DND-41 (cell line): ENCODE measurements around the gene MAPRE3.
"Not testable (repeated sequence)": the region's sequence is repeated elsewhere in the genome, so short reads cannot be mapped to it uniquely, and the experiment has no call there.

ENCODE experiments used
- ATAC-seq: fragments of 200-7000 bp; cut with Tn5 transposase; 3 replicates; pipeline ENCODE4 v1.9.1; 2021; ENCODE audit warnings: low read depth; ENCODE audit not compliant: insufficient read depth
- DNase-seq: peaks from one replicate; pipeline ENCODE4 v3.0.0-alpha.2; 2020
- H2AFZ ChIP-seq: 2 replicates; pipeline ENCODE4 v1.6.0; 2012; ENCODE audit warnings: low read depth, low read length
- H3K27ac ChIP-seq: 2 replicates; pipeline ENCODE4 v1.5.1; 2012; ENCODE audit warnings: low read length, inconsistent platforms
- H3K27me3 ChIP-seq: fragments of 200-600 bp; sonication (generic); 2 replicates; pipeline ENCODE4 v1.6.0; 2012; ENCODE audit warnings: low read length, mild to moderate bottlenecking, inconsistent platforms; ENCODE audit not compliant: insufficient read depth, poor library complexity
- H3K36me3 ChIP-seq: 2 replicates; pipeline ENCODE4 v1.5.1; 2012; ENCODE audit warnings: low read length, inconsistent platforms; ENCODE audit not compliant: insufficient read depth
- H3K4me1 ChIP-seq: 2 replicates; pipeline ENCODE4 v1.5.1; 2012; ENCODE audit warnings: mild to moderate bottlenecking, low read length; ENCODE audit not compliant: insufficient read depth
- H3K4me2 ChIP-seq: 2 replicates; pipeline ENCODE4 v1.6.0; 2012; ENCODE audit warnings: mild to moderate bottlenecking, moderate library complexity, low read length, inconsistent platforms; ENCODE audit not compliant: insufficient read depth
- H3K4me3 ChIP-seq, 2 experiments: fragments of 200-600 bp in 1 of 2; shearing (Covaris generic) in 1 of 2; 2 replicates each; pipeline ENCODE4 v1.5.1; 2012 to 2016; ENCODE audit warnings: inconsistent platforms in 2 of 2, low read length in 2 of 2, mild to moderate bottlenecking in 2 of 2, low read depth in 1 of 2, moderate library complexity in 1 of 2
- H3K79me2 ChIP-seq: 2 replicates; pipeline ENCODE4 v1.6.0; 2012; ENCODE audit warnings: low read length, inconsistent platforms; ENCODE audit not compliant: insufficient read depth
- H3K9ac ChIP-seq: 2 replicates; pipeline ENCODE4 v1.6.0; 2012; ENCODE audit warnings: low read depth, mild to moderate bottlenecking, inconsistent platforms, low read length, moderate library complexity
- H3K9me3 ChIP-seq: 2 replicates; pipeline ENCODE4 v1.5.1; 2012; ENCODE audit warnings: low read length, moderate library complexity, mild to moderate bottlenecking, inconsistent platforms; ENCODE audit not compliant: insufficient read depth, severe bottlenecking
- H4K20me1 ChIP-seq: 2 replicates; pipeline ENCODE4 v1.6.0; 2012; ENCODE audit warnings: low read length; ENCODE audit not compliant: insufficient read depth
- CTCF ChIP-seq: IDR thresholded peaks from 2 replicates; pipeline ENCODE4 v1.5.1; 2012; ENCODE audit warnings: borderline replicate concordance, low read length, moderate library complexity, mild to moderate bottlenecking; ENCODE audit not compliant: poor library complexity, severe bottlenecking; ENCODE audit errors: extremely low read depth
- EZH2 ChIP-seq: IDR thresholded peaks from 3 replicates; pipeline ENCODE4 v1.6.1; 2012; ENCODE audit warnings: borderline replicate concordance, low read depth, mild to moderate bottlenecking, moderate library complexity, low read length, inconsistent platforms; ENCODE audit not compliant: severe bottlenecking

Gene MAPRE3

GRCh38 chr2:26970244-26970927, at the start of gene MAPRE3:
MAPRE3 (plus strand) TSS chr2:26970637; CDS start chr2:27022219, 51,582 bp downstream.
- no peaks in the 10 kb centered on the region; the same call in 1 of the 2 replicates for H4K20me1 ChIP-seq
- peak within 1 kb of the TSS; percentile 72 for H3K4me2 ChIP-seq
- no peak within 1 kb of the TSS for H3K9ac ChIP-seq
- peaks cover 9% of the 10 kb centered on the region for H3K4me1 ChIP-seq
- no peaks in the 10 kb centered on the region for H3K79me2 ChIP-seq
- ATAC-seq (peak; percentile 85), DNase-seq (peak; percentile 68)
- H3K36me3 ChIP-seq: no peaks in the 10 kb centered on the region
- TF ChIP-seq CTCF: no peak
- TF ChIP-seq EZH2: peak; percentile 85
- H3K9me3 ChIP-seq: no peaks in the 10 kb centered on the region
- peak within 1 kb of the TSS in 1 of 2 experiments; percentile 53; a peak in 2 of 4 replicates for H3K4me3 ChIP-seq
- H3K27me3 ChIP-seq: peaks cover 47% of the 10 kb centered on the region
- no peak within 1 kb of the TSS for H3K27ac ChIP-seq
- peak within 1 kb of the TSS; percentile 19; the same call in 1 of the 2 replicates for H2AFZ ChIP-seq

GRCh38 chr2:26921323-26921722, 49.1 kb upstream of the MAPRE3 start:
- no peak for DNase-seq
- no peak overlapping the region for H3K4me2 ChIP-seq
- no peak for ATAC-seq
- no peaks in the 10 kb centered on the region for H3K36me3 ChIP-seq
- no peaks in the 10 kb centered on the region for H4K20me1 ChIP-seq
- no peaks in the 10 kb centered on the region for H3K9me3 ChIP-seq
- H3K27me3 ChIP-seq: peaks cover 33% of the 10 kb centered on the region
- no peaks in the 10 kb centered on the region for H3K79me2 ChIP-seq
- no peak overlapping the region for H3K27ac ChIP-seq
- H3K4me3 ChIP-seq: no peak overlapping the region
- no peak overlapping the region for H2AFZ ChIP-seq
- TF ChIP-seq CTCF (no peak), EZH2 (no peak)
- no peak overlapping the region for H3K9ac ChIP-seq
- H3K4me1 ChIP-seq: no peaks in the 10 kb centered on the region

GRCh38 chr2:26922405-26923188, 47.8 kb upstream of the MAPRE3 start:
- no peak overlapping the region for H2AFZ ChIP-seq
- no peaks in the 10 kb centered on the region for H3K36me3 ChIP-seq
- H3K4me1 ChIP-seq: no peaks in the 10 kb centered on the region
- H3K79me2 ChIP-seq: no peaks in the 10 kb centered on the region
- ATAC-seq (peak; percentile 97), DNase-seq (peak; percentile 52)
- H3K4me2 ChIP-seq: no peak overlapping the region
- no peaks in the 10 kb centered on the region; the same call in 1 of the 2 replicates for H4K20me1 ChIP-seq
- H3K4me3 ChIP-seq: no peak overlapping the region
- H3K27me3 ChIP-seq: peaks cover 41% of the 10 kb centered on the region
- no peaks in the 10 kb centered on the region for H3K9me3 ChIP-seq
- TF ChIP-seq CTCF: peak; percentile 68
- TF ChIP-seq EZH2: no peak
- H3K9ac ChIP-seq: no peak overlapping the region
- H3K27ac ChIP-seq: no peak overlapping the region

- not testable (repeated sequence) for H4K20me1 ChIP-seq, H2AFZ ChIP-seq, H3K4me3 ChIP-seq, H3K9me3 ChIP-seq, H3K27ac ChIP-seq, H3K9ac ChIP-seq, H3K79me2 ChIP-seq, H3K4me2 ChIP-seq, H3K4me1 ChIP-seq, DNase-seq, ATAC-seq, H3K36me3 ChIP-seq
- H3K27me3 ChIP-seq: peaks cover 41% of the 10 kb centered on the region
These were observed 47.3 kb upstream of the MAPRE3 start for GRCh38 chr2:26923189-26923466.
